K562 (cell line): ENCODE data around the gene WDR55. TPM values are rescaled to one million over a fixed set of nuclear protein-coding genes. Genes with fewer than 3 reads are reported as not detected.
A peak's percentile ranks its signal among the peaks of the same experiment; 100 is the strongest.

Experiments used
- C11orf30 ChIP-seq: fragments of 450-650 bp; IDR thresholded peaks from 2 replicates; pipeline ENCODE4 v1.6.1; 2016; ENCODE audit warnings: low read depth, mild to moderate bottlenecking
- ELK3 ChIP-seq: fragments of 450-650 bp; formaldehyde crosslinking; IDR thresholded peaks from 2 replicates; pipeline ENCODE4 v1.4.0; 2020; ENCODE audit warnings: mild to moderate bottlenecking
- GABPB1 ChIP-seq: sonication (generic); formaldehyde crosslinking; IDR thresholded peaks from 2 replicates; pipeline ENCODE4 v1.8.0; 2022; ENCODE audit warnings: mild to moderate bottlenecking, missing genetic modification reagents
- GTF2A2 ChIP-seq: IDR thresholded peaks from 2 replicates; pipeline ENCODE4 v1.6.1; 2016; ENCODE audit warnings: mild to moderate bottlenecking, missing genetic modification characterization, missing compliant biosample characterization
- ILK ChIP-seq: fragments of 450-650 bp; IDR thresholded peaks from 2 replicates; pipeline ENCODE4 v1.6.1; 2016; ENCODE audit warnings: missing genetic modification characterization, low read depth, mild to moderate bottlenecking, missing compliant biosample characterization, moderate library complexity, borderline replicate concordance
- MITF ChIP-seq: IDR thresholded peaks from 2 replicates; pipeline ENCODE4 v1.6.1; 2014; ENCODE audit warnings: antibody characterized with exemption
- PHTF2 ChIP-seq: fragments of 250-450 bp; sonication (Bioruptor Pico); IDR thresholded peaks from 2 replicates; pipeline ENCODE4 v1.5.0; 2021; ENCODE audit warnings: mild to moderate bottlenecking
- STAG1 ChIP-seq: sonication (generic); formaldehyde crosslinking; IDR thresholded peaks from 2 replicates; pipeline ENCODE4 v1.5.0; 2020; ENCODE audit warnings: missing genetic modification reagents, borderline replicate concordance
- TAF7 ChIP-seq: fragments of 450-650 bp; IDR thresholded peaks from 2 replicates; pipeline ENCODE4 v1.6.1; 2016; ENCODE audit warnings: missing genetic modification characterization, missing compliant biosample characterization
- TAF9B ChIP-seq: fragments of 450-650 bp; IDR thresholded peaks from 2 replicates; pipeline ENCODE4 v1.6.1; 2018; ENCODE audit warnings: mild to moderate bottlenecking; ENCODE audit not compliant: partially characterized antibody
- ZNF175 ChIP-seq: fragments of 200-800 bp; sonication (Bioruptor generic); IDR thresholded peaks from 2 replicates; pipeline ENCODE4 v1.6.1; 2016; ENCODE audit warnings: low read depth, mild to moderate bottlenecking, missing genetic modification characterization, missing compliant biosample characterization
- ZNF398 ChIP-seq: fragments of 250-450 bp; sonication (Bioruptor Pico); IDR thresholded peaks from 2 replicates; pipeline ENCODE4 v1.8.0; 2021; ENCODE audit warnings: moderate library complexity, mild to moderate bottlenecking, inconsistent platforms
- ZNF407 ChIP-seq: fragments of 450-650 bp; IDR thresholded peaks from 2 replicates; pipeline ENCODE4 v1.6.1; 2016; ENCODE audit warnings: low read depth
- ZNF764 ChIP-seq: fragments of 250-450 bp; sonication (Bioruptor Pico); IDR thresholded peaks from 2 replicates; pipeline ENCODE4 v1.4.0; 2020; ENCODE audit warnings: low read depth, mild to moderate bottlenecking, moderate library complexity
- polyA plus RNA-seq, 8 experiments: library from polyadenylated mRNA; depleted of rRNA in 4 of 8; stranded (reverse) in 5 of 8; unstranded in 3 of 8; fragments of >200 nt; fragmentation: Nextera tagmentation in 2 of 8; fragmentation: Illumina TruSeq in 1 of 8; extraction: Ambion mirVana in 2 of 8; extraction: Trizol in 1 of 8; gene quantifications; 2 replicates each; pipeline versions ENCODE4 v1.2.1 to v1.2.3, GENCODE V29; 2011 to 2014; ENCODE audit warnings: inconsistent platforms in 1 of 8, missing spikeins in 1 of 8
- total RNA-seq, 7 experiments: library from RNA; depleted of rRNA in 6 of 7; stranded (reverse); fragments of >200 nt in 6 of 7; fragmentation: Illumina TruSeq in 2 of 7; extraction: Trizol in 2 of 7; gene quantifications; 2 replicates each; pipeline versions ENCODE4 v1.2.1 to v1.2.3, GENCODE V29; 2011 to 2021; ENCODE audit warnings: low replicate concordance in 1 of 7

Gene WDR55
- total and polyA plus RNA-seq, 9 of the 15 experiments (the other 6 are each of a cell fraction or from before 2014, with no cell fraction given), result 5.2 to 45.0 (median 29.3) TPM

GRCh38 chr5:140690941-140691924 is 26.5 kb downstream of the WDR55 start, which contains the start of the genes HARS1 and HARS2 (continued):
- TF ChIP-seq ZNF407, result no peak
- TF ChIP-seq ZNF175, result no peak
- TF ChIP-seq GTF2A2 (tag), result no peak
- peak; percentile 93 for TF ChIP-seq TAF9B
- TF ChIP-seq C11orf30, result peak; percentile 87
- TF ChIP-seq STAG1, result no peak
- no peak for TF ChIP-seq MITF
- no peak for TF ChIP-seq ELK3 (CRISPR knock-in tag)
- peak; percentile 70 for TF ChIP-seq TAF7 (tag)
- no peak for TF ChIP-seq ZNF398 (CRISPR knock-in tag)
- TF ChIP-seq GABPB1 (CRISPR knock-in tag), result peak; percentile 96
- TF ChIP-seq PHTF2, result no peak
- no peak for TF ChIP-seq ZNF764 (CRISPR knock-in tag)
- no peak for TF ChIP-seq ILK (tag)
